Central memory CD8-positive, alpha-beta T cell (primary cell): ENCODE measurements around the gene CHCHD5.
A peak's percentile ranks its signal among the peaks of the same experiment; 100 is the strongest.

ENCODE experiments used
- ATAC-seq: fragments of 150-1000 bp; cut with Tn5 transposase; replicated peaks from 2 replicates; pipeline ENCODE4 v1.10.0; 2022; ENCODE audit warnings: mild to moderate bottlenecking, moderate FRiP score, moderate number of reproducible peaks; ENCODE audit not compliant: poor library complexity, severe bottlenecking; ENCODE audit errors: extremely low read depth
- DNase-seq, 2 donors: peaks; one replicate each; pipeline ENCODE4 v3.0.0; 2021; ENCODE audit warnings: low spot score in 2 of 2
- H3K27ac Mint-ChIP-seq: one replicate; pipeline ENCODE4 v1.8.0; 2022; ENCODE audit warnings: low read depth, mild to moderate bottlenecking, moderate library complexity, mixed read lengths
- H3K27me3 Mint-ChIP-seq: one replicate; pipeline ENCODE4 v1.8.0; 2022; ENCODE audit warnings: mixed read lengths
- H3K36me3 Mint-ChIP-seq: one replicate; pipeline ENCODE4 v1.8.0; 2022; ENCODE audit warnings: mild to moderate bottlenecking, moderate library complexity, mixed read lengths; ENCODE audit not compliant: insufficient read depth
- H3K4me1 Mint-ChIP-seq: one replicate; pipeline ENCODE4 v1.8.0; 2022; ENCODE audit warnings: mixed read lengths
- H3K4me3 Mint-ChIP-seq: one replicate; pipeline ENCODE4 v1.8.0; 2022; ENCODE audit warnings: mild to moderate bottlenecking, moderate library complexity, mixed read lengths
- H3K9me3 Mint-ChIP-seq: one replicate; pipeline ENCODE4 v1.8.0; 2022; ENCODE audit warnings: mixed read lengths

The CHCHD5 gene

DNA sequence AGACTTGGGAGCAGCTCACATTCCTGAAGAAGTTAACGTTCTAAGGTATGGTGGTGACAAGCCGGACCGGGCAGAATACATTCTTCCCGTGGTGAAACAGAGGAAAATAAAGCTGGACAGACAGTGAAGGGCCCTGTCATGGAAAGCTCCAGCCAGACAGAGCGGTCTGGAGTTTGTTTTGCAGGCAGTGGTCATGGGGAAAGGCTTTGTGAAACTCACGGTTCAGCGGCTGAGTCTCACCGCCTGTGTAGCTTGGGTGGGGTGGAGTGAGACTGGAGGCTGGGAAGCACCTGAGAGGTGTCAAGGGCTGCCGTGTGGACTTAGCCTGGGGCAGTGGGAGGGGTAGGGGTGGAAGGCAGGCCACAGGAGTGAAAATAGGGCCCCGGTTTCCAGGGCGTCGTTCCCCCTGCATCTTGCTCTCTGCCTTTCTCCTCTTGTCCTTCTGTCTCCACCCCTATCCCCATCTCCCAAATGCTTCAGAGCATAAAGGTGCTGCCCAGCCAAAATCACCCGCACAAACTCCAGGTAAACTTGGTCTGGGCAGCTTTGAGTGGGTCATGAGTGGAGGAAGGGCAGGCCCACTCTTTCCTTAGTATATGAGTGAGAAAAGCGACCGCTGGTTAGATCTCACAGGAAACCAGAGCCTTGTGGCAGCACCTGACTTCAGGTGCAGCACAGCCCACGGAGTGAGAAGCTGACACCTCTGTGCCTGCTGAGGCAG lies 49.9 kb downstream of the CHCHD5 start:
- Mint-ChIP-seq H3K27ac (peak overlapping the region; percentile 94), H3K36me3 (peaks cover 18% of the 10 kb centered on the region), H3K27me3 (no peaks in the 10 kb centered on the region), H3K4me1 (peaks cover 73% of the 10 kb centered on the region), H3K9me3 (no peaks in the 10 kb centered on the region), H3K4me3 (peak overlapping the region; percentile 73)
- peak; percentile 16 for ATAC-seq
- no peak for DNase-seq

DNA sequence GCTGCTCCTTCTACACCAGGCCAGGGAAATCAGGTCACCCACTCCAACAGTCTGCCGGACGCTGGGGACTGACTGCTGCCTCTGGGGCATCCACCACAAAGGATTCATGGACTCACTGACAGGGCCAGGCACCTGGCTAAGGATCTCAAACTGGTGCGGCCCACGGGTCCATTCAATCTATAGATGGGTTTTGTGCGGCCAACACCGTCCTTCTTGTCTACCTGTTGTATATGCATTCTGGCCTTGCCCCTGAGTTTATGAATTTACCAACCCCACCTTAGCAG lies 50.4 kb downstream of the CHCHD5 start:
- Mint-ChIP-seq H3K27me3 (no peaks in the 10 kb centered on the region), H3K27ac (peak overlapping the region; percentile 94), H3K4me1 (peaks cover 68% of the 10 kb centered on the region), H3K36me3 (peaks cover 18% of the 10 kb centered on the region), H3K9me3 (no peaks in the 10 kb centered on the region), H3K4me3 (peak overlapping the region; percentile 73)
- ATAC-seq (no peak), DNase-seq (no peak)

DNA sequence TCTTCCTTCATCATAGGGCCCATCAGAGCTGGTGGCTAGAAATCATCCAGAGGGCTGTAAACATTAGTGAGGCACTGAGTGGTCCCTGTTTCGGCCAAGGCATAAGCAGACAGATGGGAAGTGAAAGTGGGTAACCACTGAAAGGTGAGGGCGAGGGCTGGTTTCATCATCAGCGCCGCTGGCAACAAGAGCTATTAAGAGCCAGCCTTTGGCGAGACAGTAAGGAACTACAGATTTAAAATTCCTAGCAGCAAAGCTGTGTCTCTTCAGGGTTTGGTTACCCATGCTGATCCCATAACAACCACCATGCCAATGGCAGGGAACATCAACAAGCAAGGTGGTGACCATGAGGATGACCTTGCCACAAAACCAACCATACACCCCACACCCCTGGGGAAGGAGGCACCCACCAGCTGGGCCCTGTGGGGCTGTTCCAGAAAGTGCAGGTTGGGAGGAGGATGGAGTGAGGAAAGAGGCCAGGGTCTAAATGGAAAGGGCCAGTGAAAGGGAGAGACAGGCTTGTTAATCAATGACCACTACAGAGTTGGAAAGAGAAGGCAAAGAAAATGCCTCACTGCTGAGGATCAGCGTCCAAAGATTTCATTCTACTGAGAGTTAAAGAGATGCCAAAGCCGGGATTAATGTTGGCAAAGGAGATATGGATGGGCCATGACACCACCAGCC lies 52.3 kb downstream of the CHCHD5 start:
- DNase-seq, result no peak
- Mint-ChIP-seq H3K27me3 (no peaks in the 10 kb centered on the region), H3K4me1 (peaks cover 63% of the 10 kb centered on the region), H3K27ac (peak overlapping the region; percentile 94), H3K36me3 (peaks cover 9% of the 10 kb centered on the region), H3K9me3 (no peaks in the 10 kb centered on the region), H3K4me3 (peak overlapping the region; percentile 73)
- ATAC-seq, result no peak

GRCh38 chr2:112637289-112637660 lies 52.9 kb downstream of the CHCHD5 start:
- Mint-ChIP-seq H3K4me3 (no peak overlapping the region), H3K4me1 (peaks cover 61% of the 10 kb centered on the region), H3K27ac (no peak overlapping the region), H3K9me3 (no peaks in the 10 kb centered on the region), H3K27me3 (no peaks in the 10 kb centered on the region), H3K36me3 (peaks cover 8% of the 10 kb centered on the region)
- ATAC-seq, result no peak
- DNase-seq, result no peak
